Large intestine (tissue), 3 donors: ENCODE results near the gene ZNF557. TPM values are rescaled to one million over a fixed set of nuclear protein-coding genes. Genes with fewer than 3 reads are reported as not detected.

Source experiments
- DNase-seq, 2 donors: peaks; one replicate each; pipeline versions ENCODE4 v3.0.0 to v3.0.0-alpha.2; 2013
- H3K27ac ChIP-seq: one replicate; pipeline ENCODE4 v1.5.1; 2013; ENCODE audit warnings: low read length
- H3K27me3 ChIP-seq: 2 replicates; pipeline ENCODE4 v1.6.1; 2013; ENCODE audit warnings: low read length; ENCODE audit not compliant: control insufficient read depth, insufficient read depth
- H3K36me3 ChIP-seq: 2 replicates; pipeline ENCODE4 v1.6.1; 2013; ENCODE audit warnings: low read length; ENCODE audit not compliant: control insufficient read depth, insufficient read depth
- H3K4me1 ChIP-seq: one replicate; pipeline ENCODE4 v1.6.1; 2013; ENCODE audit warnings: low read length; ENCODE audit not compliant: control insufficient read depth, insufficient read depth
- H3K4me3 ChIP-seq: one replicate; pipeline ENCODE4 v1.5.1; 2013; ENCODE audit warnings: low read length
- H3K9me3 ChIP-seq: one replicate; pipeline ENCODE4 v1.6.1; 2013; ENCODE audit warnings: mild to moderate bottlenecking, low read depth, low read length, moderate library complexity; ENCODE audit not compliant: control insufficient read depth
- WGBS: methylation state at CpG from one replicate; pipeline ENCODE4 v1.1.5; 2013; ENCODE audit warnings: low lambda C conversion rate; ENCODE audit not compliant: insufficient coverage; 5-methylcytosine and 5-hydroxymethylcytosine counted together
- polyA plus RNA-seq: library from polyadenylated mRNA; unstranded; fragments of 120-200 nt; gene quantifications from one replicate; pipeline ENCODE4 v1.2.1, GENCODE V29; 2013

The ZNF557 gene
- polyA plus RNA-seq, 1 donor = 6.0 TPM

DNA sequence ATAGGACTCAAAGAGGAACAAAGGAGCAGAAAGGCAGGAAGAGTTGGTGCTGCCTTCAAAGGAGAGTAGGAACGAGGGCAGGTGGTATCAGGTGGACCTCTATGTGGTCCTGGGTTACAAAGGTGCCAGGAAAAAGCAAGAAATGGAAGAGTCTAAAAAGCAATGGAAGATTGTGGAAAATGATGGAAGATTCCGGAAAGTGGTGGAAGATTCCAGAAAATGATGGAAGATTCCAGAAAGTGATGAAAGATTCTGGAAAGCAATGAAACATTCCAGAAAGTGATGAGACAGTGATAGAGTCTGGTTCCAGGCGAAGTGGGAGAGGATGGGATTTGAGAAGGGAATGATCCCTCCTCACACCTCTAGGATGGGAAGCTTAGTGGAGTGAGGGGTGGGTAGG is 55.3 kb downstream of the ZNF557 start:
- Histone ChIP-seq H3K4me3 (no peak overlapping the region), H3K36me3 (peaks cover 72% of the 10 kb centered on the region), H3K27me3 (no peaks in the 10 kb centered on the region), H3K4me1 (no peaks in the 10 kb centered on the region), H3K9me3 (peaks cover 15% of the 10 kb centered on the region), H3K27ac (no peak overlapping the region)
- 45% methylated on average over 2 of the region's 3 CpGs for WGBS
- DNase-seq = no peak

DNA sequence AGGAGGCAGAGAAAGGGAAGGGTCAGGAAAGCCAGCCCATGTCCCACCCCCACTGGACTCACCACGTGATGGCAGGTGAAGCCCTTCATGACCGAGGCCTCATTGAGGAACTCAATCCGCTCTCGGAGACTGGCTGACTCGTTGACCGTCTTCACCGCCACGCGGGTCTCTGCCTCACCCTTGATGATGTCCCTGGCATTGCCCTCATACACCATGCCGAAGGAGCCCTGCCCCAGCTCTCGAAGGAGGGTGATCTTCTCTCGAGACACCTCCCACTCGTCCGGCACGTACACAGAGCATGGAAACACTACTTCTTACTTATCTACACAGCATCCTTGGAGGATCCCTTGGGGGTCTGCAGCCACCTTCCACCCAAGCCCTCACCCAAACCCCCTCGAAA is 55.7 kb downstream of the ZNF557 start:
- H3K4me3 ChIP-seq = no peak overlapping the region
- no peaks in the 10 kb centered on the region for H3K4me1 ChIP-seq
- DNase-seq = no peak
- H3K27ac ChIP-seq = no peak overlapping the region
- H3K27me3 ChIP-seq = no peaks in the 10 kb centered on the region
- whole genome bisulfite sequencing = 100% methylated on average over 1 of the region's 16 CpGs
- peaks cover 72% of the 10 kb centered on the region for H3K36me3 ChIP-seq
- H3K9me3 ChIP-seq = peaks cover 15% of the 10 kb centered on the region

DNA sequence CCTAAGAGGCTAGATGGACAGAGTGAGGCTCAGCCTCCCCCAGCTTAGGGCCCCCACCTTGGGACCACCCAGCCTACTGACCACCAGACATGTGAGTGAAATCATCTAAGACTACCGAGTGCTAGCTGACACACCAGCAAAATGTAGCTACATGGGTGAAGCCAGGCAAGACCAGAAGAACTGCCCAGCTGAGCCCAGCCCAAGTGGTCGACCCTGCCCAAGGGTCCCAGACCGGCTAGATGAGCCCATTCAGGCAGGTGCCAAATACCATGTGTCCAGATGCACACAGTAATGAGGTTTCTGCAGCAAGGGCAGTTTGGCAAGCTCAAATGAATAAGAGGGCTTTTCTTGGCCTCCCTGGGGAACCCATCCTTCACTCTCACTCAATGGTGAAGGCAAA is 56.6 kb downstream of the ZNF557 start:
- no CpG with 5 or more reads among the region's 3 CpGs for WGBS
- Histone ChIP-seq H3K4me1 (no peaks in the 10 kb centered on the region), H3K27me3 (no peaks in the 10 kb centered on the region), H3K36me3 (peaks cover 70% of the 10 kb centered on the region), H3K4me3 (no peak overlapping the region), H3K9me3 (peaks cover 15% of the 10 kb centered on the region), H3K27ac (no peak overlapping the region)
- DNase-seq = no peak

DNA sequence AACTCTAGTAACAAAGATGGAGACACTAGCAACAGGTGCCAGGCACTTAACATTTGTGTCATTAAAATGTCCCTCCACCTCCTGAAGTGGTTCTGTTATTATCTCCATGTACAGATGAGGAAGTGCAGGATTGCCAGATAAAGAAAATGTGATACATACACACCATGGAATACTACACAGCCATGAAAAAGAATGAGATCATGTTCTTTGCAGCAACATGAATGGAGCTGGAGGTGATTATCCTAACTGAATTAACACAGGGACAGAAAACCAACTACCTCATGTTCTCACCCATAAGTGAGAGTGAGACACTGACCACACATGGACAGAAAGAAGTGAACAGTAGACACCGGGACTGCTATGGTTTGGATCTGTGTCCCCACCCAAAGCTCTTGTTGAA is 60.5 kb downstream of the ZNF557 start:
- Histone ChIP-seq H3K4me1 (peaks cover 6% of the 10 kb centered on the region), H3K27me3 (no peaks in the 10 kb centered on the region), H3K36me3 (peaks cover 58% of the 10 kb centered on the region), H3K4me3 (no peak overlapping the region), H3K27ac (no peak overlapping the region), H3K9me3 (peaks cover 15% of the 10 kb centered on the region)
- DNase-seq = no peak
- no CpG with 5 or more reads among the region's 1 CpG for WGBS

DNA sequence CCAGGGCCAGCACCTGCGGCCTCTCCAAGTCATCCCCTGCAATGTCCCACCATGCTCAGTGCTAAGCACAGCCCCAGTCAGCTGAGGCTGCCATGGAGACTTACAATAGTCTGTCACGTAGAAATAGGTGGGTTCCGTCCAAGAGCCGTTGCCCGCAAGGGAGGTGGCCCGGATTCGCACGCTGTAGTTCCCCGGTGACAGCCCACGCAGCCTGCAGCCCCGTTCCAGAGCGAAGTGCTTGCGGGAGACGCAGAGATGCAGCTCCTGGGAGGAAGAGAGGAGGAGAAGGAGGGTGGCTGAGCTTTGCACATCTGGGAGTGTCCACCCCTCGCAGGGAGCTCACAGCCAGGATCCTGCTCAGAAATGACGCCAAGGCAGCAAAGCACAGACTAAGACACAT is 62.6 kb downstream of the ZNF557 start:
- no peak overlapping the region for H3K27ac ChIP-seq
- no peak overlapping the region for H3K4me3 ChIP-seq
- H3K9me3 ChIP-seq = peaks cover 3% of the 10 kb centered on the region
- H3K36me3 ChIP-seq = peaks cover 46% of the 10 kb centered on the region
- WGBS = 100% methylated on average over 1 of the region's 16 CpGs
- H3K4me1 ChIP-seq = peaks cover 6% of the 10 kb centered on the region
- no peak for DNase-seq
- H3K27me3 ChIP-seq = no peaks in the 10 kb centered on the region

DNA sequence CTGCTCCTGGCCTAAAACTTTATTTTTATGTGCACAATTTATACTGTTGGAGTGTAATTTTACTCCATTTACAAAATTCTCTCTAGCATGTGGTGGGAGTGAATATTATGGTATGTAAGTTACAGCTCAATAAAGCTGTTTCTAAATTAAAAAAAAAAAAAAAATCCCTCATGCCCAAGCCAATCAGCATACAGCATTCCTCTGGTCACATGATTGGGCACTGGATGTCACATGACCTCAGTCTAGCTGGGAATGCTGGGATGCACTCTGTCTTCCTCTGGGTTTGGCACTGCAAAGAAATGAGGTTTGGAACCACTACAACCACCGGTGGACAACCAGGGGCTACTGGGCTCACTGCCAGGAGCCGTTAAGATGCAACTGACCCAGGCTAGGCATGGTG is 67.6 kb downstream of the ZNF557 start:
- no peak for DNase-seq
- no peak overlapping the region for H3K4me3 ChIP-seq
- H3K4me1 ChIP-seq = peaks cover 6% of the 10 kb centered on the region
- H3K27ac ChIP-seq = no peak overlapping the region
- peaks cover under 1% of the 10 kb centered on the region for H3K9me3 ChIP-seq
- H3K27me3 ChIP-seq = no peaks in the 10 kb centered on the region
- WGBS = no CpG with 5 or more reads among the region's 2 CpGs
- peaks cover 48% of the 10 kb centered on the region for H3K36me3 ChIP-seq

Other genes with a start within 250 kb of the ZNF557 start
- 1.9 TPM for gene ADGRE1, start 182.1 kb upstream of the ZNF557 start, polyA plus RNA-seq
- 0.12 TPM for gene MBD3L2B, start 48.3 kb upstream of the ZNF557 start, polyA plus RNA-seq
- gene MBD3L5, start 39.1 kb upstream of the ZNF557 start, polyA plus RNA-seq = not detected
- gene MBD3L4, start 29.5 kb upstream of the ZNF557 start, polyA plus RNA-seq = not detected
- 0.33 TPM for gene MBD3L2, start 20.4 kb upstream of the ZNF557 start, polyA plus RNA-seq
- gene MBD3L3, start 11.0 kb upstream of the ZNF557 start, polyA plus RNA-seq = not detected
- 27.7 TPM for gene INSR, start 224.7 kb downstream of the ZNF557 start, polyA plus RNA-seq